Measurements from ENCODE around the gene ITPR1.

DNA sequence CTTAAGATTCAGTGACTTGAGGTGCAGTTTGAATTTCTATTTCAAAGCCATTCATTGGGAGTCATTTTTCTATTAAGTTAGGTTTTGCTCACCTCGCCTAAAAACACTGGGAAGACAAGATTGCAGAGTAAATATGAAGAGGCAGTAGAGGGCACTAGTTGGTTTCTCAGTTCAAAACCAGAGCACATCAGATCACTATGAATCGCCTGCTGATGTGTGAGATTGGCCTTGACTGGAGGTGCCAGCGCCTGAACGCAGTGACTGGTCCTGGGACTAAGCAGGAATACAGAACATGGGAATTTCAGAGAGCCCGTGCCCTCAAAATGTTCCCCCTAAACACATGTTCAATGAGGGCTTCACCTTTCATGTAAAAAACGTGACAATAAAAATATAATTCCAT is 229.0 kb downstream of the ITPR1 start:
- TF ChIP-seq, protein P1, sequence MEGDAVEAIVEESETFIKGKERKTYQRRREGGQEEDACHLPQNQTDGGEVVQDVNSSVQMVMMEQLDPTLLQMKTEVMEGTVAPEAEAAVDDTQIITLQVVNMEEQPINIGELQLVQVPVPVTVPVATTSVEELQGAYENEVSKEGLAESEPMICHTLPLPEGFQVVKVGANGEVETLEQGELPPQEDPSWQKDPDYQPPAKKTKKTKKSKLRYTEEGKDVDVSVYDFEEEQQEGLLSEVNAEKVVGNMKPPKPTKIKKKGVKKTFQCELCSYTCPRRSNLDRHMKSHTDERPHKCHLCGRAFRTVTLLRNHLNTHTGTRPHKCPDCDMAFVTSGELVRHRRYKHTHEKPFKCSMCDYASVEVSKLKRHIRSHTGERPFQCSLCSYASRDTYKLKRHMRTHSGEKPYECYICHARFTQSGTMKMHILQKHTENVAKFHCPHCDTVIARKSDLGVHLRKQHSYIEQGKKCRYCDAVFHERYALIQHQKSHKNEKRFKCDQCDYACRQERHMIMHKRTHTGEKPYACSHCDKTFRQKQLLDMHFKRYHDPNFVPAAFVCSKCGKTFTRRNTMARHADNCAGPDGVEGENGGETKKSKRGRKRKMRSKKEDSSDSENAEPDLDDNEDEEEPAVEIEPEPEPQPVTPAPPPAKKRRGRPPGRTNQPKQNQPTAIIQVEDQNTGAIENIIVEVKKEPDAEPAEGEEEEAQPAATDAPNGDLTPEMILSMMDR (IDR thresholded peaks at IDR 0.05), result peak in 2 of 3 experiments; percentile 36 to 44
- TF ChIP-seq POLR2A (IDR thresholded peaks at IDR 0.05), result no peak
